ENCODE data around the gene ISL2.

ISL2 gene

DNA sequence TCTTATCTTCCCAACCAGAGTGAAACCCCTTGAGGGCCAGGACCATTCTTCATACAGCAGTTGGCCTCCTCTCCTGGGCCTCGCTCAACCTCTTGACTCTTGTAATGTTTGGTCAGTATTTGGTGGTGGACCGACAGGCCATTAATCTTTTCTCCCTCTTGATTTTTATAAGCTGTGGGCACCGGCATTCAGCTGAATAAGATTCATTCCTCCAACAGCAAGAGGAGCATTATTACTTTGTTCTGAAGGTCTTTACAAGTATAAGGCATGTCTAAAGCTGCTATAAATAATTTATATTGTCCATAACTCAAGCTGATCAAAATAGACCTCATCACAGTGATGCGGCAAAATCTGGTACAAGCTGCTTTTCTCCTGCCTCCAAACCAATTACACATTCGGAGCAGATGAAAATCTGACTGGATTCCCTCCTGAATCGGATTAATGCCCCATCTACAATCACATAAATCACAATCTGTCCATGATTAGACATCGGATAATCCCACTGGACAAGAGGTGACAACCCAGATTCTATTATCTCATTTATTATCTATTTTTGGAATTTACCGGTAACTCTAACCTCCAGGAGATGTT is 8.4 kb upstream of the ISL2 start:
- no peak for DNase-seq

- DNase-seq, result no peak
These were observed 7.6 kb upstream of the ISL2 start for GRCh38 chr15:76328958-76329357.

GRCh38 chr15:76330080-76330680 is 6.4 kb upstream of the ISL2 start:
- DNase-seq, result no peak

- no peak for DNase-seq
These were observed 3.8 kb upstream of the ISL2 start for GRCh38 chr15:76332796-76333195.

DNA sequence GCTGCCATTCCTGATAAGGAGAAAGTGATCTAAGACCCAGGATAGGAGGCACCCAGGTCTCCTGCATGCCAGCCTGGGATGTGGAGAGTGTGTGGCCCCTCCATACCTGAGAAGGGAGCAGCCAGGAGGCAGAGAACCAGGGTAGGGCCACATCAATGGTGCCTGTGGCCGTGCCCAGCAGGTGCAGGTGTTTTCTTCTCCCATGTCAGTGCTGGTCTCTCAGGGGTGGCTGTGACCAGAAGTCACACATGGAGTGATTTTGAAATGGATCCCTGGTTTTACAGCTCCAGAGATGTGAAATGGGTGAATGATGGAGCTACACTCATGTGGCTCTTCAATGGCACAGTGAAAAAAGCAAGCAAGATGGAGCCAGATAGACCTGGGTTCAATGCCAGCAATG is 3.3 kb upstream of the ISL2 start:
- no peak for DNase-seq

DNA sequence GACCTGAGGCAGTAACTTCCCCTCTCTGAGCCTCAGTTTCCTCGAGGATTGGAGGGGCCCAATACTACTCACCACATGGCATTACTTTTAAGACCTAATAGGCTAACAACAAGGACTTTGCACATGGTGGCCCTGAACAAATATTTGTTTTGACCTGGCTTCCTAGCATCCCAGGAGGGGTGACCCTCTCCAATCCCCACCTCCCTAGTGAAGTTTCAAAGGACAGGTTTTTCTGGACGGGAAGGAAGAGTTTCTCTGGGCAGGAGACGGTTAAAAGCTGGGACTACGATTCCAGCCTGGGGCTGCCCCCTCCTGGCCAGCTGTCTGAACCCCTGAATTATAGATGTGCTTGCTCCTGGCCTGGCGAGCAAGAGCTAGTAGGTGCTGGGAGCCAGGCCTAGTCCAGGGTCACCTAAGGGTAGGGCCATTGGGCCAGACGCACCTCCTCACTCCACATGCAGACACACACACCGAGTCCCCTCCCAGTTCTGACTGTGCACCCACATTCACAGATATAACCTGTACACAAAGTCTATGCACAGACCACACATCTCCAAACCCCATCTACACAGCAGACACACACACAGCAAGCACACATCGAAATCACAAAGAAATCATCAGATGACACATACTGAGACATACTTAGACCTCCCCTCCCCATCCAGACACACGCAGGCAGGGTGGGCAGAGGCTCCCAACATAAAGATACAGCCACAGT is 2.7 kb upstream of the ISL2 start:
- peak in 1 of 5 donors; percentile 12 for DNase-seq

DNA sequence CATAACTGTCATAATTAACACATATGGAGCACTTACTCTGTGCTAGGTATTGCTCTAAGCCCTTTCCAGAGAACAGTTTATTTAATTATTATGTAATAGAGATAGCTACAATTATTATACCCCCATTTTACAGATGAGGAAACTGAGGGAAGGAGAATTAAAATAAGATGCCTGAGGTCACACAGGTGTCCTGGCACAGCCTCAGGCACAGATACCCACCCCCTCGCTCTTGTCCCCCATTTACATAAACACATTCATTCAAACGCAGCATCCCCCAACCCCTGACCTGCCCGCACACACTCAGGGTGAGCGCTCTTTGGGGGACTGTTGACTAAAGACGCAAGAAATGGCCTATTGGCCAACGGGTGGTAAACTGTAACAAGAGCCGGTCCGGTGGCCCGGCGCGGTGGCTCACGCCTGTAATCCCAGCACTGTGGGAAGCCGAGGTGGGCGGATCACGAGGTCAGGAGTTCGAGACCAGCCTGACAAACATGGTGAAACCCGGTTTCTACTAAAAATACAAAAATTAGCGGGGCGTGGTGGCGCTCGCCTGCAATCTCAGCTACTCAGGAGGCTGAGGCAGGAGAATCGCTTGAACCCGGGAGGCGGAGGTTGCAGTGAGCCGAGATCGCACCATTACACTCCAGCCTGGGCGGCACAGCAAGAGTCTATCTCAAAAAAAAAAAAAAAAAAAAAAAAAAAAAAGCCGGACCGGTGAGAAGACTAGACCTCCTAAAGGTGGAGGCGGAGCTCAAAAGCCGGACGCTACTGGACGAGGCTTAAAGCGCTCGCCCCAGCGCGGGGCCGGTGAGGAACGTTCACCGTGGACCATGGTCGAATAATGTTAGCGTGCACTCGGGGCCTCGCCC is 1.9 kb upstream of the ISL2 start:
- DNase-seq, result no peak

DNA sequence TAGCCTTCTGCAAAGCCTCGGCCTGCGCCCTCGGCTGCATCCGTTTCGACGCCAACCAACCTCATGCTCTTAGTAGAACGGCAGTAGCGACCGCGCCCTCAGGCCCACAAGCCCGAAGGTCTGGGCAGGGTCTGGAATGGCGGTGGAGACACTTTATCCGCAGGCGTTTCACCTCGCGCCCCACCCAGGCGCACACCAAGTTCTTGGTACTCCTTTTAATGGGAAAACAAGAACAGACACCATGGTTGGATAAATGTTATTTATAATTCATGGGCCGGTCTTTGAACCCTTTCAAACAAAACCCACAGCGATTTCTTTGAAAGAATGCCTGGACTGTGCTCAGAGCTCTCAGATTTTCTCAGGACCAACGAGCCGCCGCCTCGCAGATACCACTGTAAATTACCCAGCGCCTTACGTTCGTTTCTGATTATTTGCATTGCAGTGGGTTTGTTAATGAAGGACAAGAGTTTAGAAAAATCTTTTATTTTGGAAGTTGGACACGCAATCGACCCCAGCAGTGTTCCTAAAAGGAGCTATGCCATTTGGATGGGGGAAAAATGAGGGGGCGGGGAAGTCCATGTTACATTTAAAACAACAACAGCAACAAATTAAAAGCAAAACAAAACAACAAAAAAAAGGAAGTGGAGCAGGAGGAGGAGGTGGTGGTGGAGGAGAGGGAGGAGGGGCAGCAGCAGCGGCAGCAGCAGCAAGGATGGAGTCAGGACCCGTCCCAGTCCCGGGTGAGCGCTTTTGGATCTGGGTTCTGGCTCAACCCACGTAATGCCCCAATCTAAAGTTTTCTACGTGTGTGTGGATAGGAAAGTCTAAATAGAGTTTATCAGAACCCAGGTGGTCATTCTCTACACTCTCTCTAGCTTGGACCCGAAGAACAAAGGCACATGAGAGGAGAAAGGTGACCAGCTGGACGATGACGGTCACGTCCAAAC is 993 bp upstream of the ISL2 start:
- peak in 1 of 5 donors; percentile 66 for DNase-seq

GRCh38 chr15:76337059-76337695 is 604 bp downstream of the ISL2 start:
- peak in 1 of 5 donors; percentile 54 for DNase-seq

DNA sequence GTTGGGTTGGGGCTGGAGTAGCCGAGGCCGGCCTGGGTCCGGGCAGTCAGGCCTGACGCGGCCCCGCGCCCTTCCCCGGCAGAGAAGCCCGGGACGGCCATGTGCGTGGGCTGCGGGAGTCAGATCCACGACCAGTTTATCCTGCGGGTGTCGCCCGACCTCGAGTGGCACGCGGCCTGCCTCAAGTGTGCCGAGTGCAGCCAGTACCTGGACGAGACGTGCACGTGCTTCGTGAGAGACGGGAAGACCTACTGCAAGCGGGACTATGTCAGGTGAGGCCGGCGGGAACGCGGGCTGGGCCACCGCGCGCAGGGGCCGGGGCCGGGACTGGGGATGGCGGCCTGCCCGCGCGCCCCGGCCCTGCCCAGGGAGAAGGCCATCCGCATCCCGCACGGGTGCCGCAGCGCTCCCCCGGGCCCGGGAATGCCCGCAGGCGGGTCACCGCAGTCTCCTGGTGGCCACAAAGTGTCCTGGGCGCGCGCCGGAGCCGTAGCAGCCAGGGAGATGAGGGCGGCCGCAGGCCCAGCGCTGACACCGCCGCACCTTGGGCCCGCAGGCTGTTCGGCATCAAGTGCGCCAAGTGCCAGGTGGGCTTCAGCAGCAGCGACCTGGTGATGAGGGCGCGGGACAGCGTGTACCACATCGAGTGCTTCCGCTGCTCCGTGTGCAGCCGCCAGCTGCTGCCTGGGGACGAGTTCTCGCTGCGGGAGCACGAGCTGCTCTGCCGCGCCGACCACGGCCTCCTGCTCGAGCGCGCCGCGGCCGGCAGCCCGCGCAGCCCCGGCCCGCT is 1.3 kb downstream of the ISL2 start:
- peak in 1 of 5 donors; percentile 43 for DNase-seq

DNA sequence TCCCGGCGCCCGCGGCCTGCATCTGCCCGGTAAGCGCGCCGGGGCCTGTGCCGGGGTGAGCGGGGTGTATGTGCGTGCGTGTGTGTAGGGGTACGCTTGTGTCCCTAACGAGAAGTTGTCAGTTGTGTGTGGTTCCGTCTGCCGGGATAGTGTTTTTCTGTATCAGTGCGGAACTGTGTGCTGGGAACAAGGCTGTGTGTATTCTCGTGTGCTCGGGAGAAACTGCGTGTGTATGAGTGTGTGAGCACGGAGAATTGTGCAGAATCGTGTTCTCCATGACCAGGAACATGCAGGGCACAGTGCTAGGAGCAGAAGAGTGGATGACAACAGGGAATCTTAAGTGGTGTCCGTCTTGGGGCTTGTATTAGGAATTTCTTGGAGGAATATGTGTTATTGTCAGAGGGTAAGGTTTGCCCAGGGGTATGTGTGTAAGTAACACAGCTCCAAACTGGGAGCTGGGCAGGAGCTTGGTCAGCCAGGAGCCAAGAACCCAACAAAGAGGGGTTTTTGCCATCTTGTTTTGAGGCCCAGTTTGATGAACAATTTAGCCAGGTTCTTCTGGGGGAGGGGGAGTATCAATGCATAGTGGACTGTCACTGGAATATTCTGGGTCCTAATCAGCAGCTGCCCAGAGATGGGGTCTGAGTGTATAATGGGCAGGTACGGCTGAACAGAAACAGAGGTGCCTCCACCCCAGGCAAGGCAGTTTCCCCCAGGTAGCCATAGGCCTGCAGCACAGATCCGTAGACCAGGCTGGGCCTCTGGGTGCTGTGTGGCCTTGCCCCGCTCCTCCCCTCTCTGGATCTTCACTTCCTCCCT is 2.1 kb downstream of the ISL2 start:
- DNase-seq, result no peak

- DNase-seq, result peak in 1 of 5 donors; percentile 49
These were observed 3.0 kb downstream of the ISL2 start for GRCh38 chr15:76339305-76340197.

- DNase-seq, result peak in 1 of 5 donors; percentile 45
These were observed 3.7 kb downstream of the ISL2 start for GRCh38 chr15:76340198-76340802.

DNA sequence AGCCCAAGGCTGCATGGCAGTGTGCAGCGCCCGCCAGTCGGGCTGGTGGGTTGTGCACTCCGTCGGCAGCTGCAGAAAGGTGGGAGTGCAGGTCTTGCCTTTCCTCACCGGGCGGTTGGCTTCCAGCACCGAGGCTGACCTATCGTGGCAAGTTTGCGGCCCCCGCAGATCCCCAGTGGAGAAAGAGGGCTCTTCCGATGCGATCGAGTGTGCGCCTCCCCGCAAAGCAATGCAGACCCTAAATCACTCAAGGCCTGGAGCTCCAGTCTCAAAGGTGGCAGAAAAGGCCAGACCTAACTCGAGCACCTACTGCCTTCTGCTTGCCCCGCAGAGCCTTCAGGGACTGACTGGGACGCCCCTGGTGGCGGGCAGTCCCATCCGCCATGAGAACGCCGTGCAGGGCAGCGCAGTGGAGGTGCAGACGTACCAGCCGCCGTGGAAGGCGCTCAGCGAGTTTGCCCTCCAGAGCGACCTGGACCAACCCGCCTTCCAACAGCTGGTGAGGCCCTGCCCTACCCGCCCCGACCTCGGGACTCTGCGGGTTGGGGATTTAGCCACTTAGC is 4.3 kb downstream of the ISL2 start:
- DNase-seq, result peak in 3 of 5 donors; percentile 26 to 67 (median 41)

DNA sequence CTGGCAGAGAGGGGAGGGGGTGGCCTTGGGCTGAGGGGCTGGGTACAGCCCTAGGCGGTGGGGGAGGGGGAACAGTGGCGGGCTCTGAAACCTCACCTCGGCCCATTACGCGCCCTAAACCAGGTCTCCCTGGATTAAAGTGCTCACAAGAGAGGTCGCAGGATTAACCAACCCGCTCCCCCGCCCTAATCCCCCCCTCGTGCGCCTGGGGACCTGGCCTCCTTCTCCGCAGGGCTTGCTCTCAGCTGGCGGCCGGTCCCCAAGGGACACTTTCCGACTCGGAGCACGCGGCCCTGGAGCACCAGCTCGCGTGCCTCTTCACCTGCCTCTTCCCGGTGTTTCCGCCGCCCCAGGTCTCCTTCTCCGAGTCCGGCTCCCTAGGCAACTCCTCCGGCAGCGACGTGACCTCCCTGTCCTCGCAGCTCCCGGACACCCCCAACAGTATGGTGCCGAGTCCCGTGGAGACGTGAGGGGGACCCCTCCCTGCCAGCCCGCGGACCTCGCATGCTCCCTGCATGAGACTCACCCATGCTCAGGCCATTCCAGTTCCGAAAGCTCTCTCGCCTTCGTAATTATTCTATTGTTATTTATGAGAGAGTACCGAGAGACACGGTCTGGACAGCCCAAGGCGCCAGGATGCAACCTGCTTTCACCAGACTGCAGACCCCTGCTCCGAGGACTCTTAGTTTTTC is 4.9 kb downstream of the ISL2 start:
- peak in 1 of 5 donors; percentile 11 for DNase-seq

DNA sequence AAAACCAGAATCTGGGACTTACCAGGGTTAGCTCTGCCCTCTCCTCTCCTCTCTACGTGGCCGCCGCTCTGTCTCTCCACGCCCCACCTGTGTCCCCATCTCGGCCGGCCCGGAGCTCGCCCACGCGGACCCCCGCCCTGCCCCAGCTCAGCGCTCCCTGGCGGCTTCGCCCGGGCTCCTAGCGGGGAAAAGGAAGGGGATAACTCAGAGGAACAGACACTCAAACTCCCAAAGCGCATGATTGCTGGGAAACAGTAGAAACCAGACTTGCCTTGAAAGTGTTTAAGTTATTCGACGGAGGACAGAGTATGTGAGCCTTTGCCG is 5.4 kb downstream of the ISL2 start:
- DNase-seq, result no peak

Data from T-helper 1 cell (primary cell).